DOHH2 (cell line): ENCODE data around the gene POLR2A.

ENCODE experiments used
- EZH2phosphoT487 ChIP-seq: fragments of 200-600 bp; sonication (generic); IDR thresholded peaks from 2 replicates; pipeline ENCODE4 v1.6.1; 2017; ENCODE audit warnings: borderline replicate concordance, mild to moderate bottlenecking, antibody characterized with exemption, low read length, moderate library complexity, mixed read lengths
- TF ChIP-seq, protein P1 (sequence below): fragments of 200-600 bp; sonication (generic); IDR thresholded peaks from one replicate; pipeline ENCODE4 v1.5.1; 2014; ENCODE audit warnings: antibody characterized with exemption, mild to moderate bottlenecking, low read depth, low read length; ENCODE audit not compliant: poor library complexity, severe bottlenecking

DNA sequence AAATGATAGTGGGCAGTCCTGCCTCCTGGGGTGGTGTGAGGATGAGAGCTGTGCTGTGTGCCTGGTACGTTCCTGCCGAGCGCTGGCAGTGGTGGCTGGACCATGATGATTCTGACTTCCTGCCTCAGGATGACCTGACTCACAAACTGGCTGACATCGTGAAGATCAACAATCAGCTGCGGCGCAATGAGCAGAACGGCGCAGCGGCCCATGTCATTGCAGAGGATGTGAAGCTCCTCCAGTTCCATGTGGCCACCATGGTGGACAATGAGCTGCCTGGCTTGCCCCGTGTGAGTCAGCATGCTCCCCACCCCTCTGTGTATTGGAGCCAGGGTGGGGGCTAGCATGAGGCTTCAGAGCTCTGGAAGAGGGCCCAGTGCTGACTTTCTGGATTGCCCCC is 13.1 kb downstream of the POLR2A start:
- TF ChIP-seq, protein P1, sequence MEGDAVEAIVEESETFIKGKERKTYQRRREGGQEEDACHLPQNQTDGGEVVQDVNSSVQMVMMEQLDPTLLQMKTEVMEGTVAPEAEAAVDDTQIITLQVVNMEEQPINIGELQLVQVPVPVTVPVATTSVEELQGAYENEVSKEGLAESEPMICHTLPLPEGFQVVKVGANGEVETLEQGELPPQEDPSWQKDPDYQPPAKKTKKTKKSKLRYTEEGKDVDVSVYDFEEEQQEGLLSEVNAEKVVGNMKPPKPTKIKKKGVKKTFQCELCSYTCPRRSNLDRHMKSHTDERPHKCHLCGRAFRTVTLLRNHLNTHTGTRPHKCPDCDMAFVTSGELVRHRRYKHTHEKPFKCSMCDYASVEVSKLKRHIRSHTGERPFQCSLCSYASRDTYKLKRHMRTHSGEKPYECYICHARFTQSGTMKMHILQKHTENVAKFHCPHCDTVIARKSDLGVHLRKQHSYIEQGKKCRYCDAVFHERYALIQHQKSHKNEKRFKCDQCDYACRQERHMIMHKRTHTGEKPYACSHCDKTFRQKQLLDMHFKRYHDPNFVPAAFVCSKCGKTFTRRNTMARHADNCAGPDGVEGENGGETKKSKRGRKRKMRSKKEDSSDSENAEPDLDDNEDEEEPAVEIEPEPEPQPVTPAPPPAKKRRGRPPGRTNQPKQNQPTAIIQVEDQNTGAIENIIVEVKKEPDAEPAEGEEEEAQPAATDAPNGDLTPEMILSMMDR, result no peak
- no peak for TF ChIP-seq EZH2phosphoT487
